A204.1 (cell line): ENCODE data around the gene POLR2E.

ENCODE experiments used
- FAIRE-seq: peaks from 2 replicates; lab custom pipeline; 2012; peaks lifted over from hg19 to GRCh38; lab: Jason Lieb, UNC

POLR2E gene

DNA sequence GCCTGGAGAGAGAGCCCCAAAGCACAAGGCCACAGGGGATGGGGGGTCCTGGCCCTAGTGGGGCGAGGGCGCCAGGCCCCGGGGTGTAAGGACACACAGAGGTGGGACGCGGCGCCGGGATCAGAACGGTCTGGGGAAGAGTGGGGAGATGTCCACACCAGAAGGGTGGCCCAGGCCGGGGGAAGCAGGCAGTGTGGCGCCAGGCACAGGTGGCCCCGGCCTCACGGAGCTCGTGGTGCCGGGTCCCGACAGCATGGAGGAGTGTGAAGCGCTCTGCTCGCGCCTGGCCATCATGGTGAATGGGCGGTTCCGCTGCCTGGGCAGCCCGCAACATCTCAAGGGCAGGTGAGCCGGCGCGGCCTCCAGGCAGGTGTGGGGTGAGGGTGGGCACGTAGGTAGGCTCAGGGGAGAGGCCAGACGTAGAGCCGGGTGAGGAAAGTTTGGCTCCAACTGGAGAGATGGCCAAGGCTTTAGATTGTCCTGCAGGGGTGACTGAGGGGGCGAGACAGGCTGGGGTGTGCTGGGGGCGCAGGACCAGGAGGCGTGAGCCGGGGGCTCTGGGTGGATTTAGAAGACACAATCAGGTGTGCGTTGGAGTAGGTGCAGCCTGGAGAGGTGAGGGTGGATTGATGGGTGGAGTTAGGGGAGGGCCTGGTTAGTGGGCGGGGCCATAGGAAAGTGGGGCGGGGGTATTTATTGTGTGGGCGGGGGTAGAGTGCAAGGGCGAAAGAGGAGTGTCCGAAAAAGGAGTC is 31.1 kb downstream of the POLR2E start:
- FAIRE-seq: no peak

DNA sequence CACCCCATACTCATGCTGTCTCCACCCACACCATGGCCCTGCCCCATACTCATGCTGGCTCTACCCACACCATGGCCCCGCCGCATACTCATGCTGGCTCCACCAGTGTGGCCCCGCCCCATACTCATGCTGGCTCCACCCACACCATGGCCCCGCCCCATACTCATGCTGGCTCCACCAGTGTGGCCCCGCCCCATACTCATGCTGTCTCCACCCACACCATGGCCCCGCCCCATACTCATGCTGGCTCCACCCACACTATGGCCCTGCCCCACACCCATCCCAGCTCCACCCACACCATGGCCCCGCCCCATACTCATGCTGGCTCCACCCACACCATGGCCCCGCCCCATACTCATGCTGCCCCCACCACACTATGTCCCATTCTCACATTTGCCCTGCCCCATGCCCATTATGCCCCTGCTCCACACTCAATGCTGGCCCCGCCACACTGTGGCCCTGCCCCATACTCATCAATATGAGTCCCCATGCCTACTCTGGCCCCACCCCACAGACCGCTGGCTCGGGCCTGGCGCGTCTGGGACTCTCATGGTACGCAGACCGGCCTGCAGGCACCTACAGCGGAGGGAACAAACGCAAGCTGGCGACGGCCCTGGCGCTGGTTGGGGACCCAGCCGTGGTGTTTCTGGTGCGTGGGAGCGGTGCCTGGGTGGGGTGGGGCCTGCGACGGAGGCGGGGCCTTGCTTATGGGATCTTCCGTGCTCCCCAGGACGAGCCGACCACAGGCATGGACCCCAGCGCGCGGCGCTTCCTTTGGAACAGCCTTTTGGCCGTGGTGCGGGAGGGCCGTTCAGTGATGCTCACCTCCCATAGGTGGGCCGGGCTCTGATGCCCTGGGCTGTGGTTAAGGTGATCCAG is 31.9 kb downstream of the POLR2E start:
- FAIRE-seq: no peak

DNA sequence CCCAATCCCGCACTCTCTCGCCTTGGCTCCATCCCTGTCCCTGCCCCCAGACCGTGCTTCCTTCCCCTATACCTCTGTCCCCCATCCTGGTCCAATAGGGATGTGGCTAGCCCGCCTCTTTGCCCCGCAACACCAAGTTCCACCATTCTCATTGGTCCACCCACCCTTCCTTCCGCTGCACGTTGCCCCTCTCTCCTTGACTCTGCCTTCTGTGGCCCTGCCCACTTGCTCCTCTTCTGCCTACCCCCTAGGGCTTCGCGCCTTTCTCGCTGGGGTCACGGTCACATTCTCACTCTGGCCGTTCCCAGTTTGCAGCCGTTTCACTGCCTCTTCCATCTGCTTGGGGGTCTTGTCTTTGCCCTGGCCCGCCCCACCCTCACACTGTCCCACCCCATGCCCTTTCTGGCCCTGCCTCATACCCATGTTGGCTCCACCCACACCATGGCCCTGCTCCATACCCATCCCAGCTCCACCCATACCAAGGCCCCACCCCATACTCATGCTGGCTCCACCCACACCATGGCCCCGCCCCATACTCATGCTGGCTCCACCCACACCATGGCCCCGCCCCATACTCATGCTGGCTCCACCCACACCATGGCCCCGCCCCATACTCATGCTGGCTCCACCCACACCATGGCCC is 32.7 kb downstream of the POLR2E start:
- FAIRE-seq: no peak

DNA sequence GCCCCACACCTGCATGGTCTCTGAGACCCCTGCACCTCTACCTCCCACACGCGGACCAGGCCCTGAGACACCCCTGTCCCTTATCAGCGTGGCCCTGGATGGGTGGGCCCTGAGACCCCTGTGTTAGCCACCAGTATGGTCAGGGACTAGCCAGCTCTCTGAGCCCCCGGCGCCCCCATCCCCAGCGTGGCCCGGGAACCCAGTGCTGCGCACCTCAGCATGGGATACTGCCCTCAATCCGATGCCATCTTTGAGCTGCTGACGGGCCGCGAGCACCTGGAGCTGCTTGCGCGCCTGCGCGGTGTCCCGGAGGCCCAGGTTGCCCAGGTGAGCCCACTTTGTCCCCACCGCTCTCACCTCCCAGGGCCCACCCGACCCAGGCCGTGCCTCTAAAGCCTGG is 33.2 kb downstream of the POLR2E start:
- FAIRE-seq: no peak

DNA sequence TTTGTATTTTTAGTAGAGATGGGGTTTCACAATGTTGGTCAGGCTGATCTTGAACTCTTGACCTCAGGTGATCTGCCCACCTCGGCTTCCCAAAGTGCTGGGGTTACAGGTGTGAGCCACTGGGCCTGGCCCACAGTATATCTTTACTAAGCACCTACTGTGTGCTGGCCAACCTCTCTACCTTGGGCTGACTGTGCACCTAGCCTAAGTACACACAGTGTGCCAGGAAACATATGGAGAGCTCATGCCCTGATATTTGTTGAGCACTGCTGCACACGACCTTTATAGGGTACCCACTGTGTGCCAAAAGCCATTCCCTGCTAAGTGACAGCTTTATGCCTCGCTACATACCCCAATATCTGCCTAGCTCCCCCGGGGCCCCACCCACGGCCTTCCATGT is 34.5 kb downstream of the POLR2E start:
- no peak for FAIRE-seq

DNA sequence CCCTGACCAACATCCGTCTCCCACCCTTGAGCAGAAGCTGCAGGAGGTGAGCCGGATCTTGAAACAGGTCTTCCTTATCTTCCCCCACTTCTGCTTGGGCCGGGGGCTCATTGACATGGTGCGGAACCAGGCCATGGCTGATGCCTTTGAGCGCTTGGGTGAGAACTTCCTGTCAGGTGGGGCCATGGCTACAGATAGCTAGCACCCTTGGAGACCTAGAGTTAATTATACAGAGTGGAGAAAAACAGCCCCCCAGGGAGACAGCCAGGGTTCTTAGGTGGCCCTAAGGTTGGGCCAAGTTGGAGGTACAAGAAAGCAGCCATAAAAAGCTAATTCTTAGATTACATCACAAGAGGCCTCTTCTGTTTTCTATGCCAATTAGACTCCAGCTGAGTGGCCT is 37.1 kb downstream of the POLR2E start:
- no peak for FAIRE-seq

DNA sequence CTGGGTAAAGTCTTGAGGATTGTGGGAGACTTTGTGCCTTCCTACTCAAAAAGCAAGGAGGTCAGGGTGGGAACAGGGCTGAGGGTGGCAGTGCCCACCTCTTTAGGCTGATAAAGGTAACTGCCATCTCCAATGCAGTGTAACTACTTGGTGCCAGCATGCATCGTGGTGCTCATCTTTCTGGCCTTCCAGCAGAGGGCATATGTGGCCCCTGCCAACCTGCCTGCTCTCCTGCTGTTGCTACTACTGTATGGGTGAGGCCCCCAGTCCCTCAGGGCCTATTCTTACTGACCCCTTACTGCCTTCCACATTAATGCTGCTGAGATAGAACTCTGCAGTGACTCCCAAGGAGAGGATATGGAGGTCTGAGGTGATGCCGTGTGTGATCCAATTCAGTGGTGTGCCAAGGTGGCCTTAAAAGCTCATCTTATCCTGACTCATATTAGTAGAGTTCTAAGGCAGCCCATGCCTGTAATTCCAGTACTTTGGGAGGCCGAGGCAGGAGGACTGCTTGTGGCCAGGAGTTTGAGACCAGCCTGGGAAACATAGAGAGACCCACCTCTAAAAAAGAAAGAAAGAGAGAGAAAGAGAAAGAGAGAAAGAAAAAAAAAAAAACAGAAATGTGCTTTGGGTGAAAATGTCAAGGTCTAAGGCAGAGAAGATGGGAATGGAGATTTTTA is 37.9 kb downstream of the POLR2E start:
- FAIRE-seq: no peak

DNA sequence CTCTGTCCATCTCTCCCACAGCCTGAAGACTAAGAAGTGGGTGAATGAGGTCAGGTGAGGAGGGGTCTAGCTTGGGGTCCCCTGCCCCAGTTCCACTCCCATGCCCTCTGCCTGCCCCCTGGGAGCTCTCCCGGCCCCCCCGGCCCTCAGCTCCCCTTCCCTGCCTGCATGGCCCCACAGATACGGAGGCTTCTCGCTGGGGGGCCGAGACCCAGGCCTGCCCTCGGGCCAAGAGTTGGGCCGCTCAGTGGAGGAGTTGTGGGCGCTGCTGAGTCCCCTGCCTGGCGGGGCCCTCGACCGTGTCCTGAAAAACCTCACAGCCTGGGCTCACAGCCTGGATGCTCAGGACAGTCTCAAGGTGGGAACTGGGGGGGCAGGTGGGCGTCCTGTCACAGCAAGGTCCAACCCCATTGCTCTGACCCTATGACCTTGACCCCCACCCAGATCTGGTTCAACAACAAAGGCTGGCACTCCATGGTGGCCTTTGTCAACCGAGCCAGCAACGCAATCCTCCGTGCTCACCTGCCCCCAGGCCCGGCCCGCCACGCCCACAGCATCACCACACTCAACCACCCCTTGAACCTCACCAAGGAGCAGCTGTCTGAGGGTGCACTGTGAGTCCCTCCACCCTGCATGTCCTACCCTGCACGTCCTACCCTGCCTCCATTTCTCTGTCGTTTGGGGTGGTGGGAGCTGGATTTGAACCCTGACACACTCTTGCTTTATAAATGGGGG is 39.1 kb downstream of the POLR2E start:
- FAIRE-seq: no peak

DNA sequence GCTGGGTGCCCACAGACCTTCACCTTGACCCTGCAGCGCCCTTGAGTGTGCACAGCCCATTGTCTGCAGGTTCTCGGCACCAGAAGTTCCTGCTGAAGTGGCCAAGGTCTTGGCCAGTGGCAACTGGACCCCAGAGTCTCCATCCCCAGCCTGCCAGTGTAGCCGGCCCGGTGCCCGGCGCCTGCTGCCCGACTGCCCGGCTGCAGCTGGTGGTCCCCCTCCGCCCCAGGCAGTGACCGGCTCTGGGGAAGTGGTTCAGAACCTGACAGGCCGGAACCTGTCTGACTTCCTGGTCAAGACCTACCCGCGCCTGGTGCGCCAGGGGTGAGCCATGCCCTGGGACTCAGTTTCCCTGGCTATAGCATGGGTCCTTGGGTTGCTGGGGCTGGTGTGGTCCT is 40.1 kb downstream of the POLR2E start:
- FAIRE-seq: no peak

DNA sequence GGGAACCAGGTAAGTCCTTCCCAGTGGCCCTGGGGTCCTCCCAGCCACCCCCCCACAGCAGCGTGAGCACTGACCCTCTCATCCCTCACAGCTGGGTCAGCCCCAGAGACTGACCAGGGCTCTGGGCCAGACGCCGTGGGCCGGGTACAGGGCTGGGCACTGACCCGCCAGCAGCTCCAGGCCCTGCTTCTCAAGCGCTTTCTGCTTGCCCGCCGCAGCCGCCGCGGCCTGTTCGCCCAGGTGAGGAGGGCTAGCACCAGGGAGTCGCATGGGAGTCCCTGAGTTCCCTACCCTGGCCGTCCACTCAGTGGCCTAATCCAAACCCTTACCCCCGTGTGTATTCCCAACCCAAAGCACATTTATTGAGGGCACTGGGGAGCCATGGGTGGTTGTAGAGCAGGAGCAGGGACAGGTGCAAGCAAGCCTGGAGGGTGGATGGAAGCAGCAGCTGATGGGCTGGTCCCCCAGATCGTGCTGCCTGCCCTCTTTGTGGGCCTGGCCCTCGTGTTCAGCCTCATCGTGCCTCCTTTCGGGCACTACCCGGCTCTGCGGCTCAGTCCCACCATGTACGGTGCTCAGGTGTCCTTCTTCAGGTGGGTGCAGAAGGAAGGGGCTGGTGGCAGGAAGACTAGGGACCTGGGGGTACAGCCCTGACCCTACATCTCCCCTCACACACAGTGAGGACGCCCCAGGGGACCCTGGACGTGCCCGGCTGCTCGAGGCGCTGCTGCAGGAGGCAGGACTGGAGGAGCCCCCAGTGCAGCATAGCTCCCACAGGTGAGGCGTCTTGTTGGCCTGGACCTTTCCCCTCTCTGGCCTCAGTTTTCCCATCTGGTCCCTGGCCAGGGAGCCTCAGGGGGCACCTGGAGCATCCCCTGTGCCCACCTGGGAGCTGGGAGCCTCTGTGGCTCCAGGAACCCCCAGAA is 40.8 kb downstream of the POLR2E start:
- no peak for FAIRE-seq

DNA sequence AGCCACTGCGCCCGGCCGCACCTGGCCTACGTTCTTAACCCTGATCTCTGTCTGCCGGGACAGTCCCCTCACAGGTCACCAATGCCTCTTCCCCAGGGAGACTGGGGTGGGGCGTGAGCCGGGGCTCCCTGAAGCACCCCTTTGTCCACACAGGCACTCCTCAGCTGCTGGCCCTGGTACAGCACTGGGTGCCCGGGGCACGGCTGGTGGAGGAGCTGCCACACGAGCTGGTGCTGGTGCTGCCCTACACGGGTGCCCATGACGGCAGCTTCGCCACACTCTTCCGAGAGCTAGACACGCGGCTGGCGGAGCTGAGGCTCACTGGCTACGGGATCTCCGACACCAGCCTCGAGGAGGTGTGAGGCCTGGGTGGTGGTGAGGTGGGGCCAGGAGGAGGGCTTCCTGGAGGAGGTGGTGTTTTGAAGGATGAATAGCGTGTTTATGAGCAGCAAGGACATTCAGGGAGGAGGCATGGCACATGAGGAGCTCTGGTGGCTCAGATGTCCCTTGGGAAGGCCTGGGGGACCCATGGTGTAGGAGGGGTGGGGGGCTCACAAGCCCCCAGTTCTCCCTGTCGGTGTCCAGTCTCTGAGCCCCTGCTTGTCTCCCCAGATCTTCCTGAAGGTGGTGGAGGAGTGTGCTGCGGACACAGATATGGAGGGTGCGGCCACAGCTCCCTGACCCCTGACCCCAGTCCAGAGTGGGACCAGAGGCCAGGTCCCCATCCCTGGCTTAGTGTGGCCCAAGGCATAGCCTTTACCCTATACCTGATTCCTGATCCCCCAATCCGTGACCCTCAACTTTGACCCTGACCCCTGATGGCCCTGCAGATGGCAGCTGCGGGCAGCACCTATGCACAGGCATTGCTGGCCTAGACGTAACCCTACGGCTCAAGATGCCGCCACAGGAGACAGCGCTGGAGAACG is 41.7 kb downstream of the POLR2E start:
- no peak for FAIRE-seq

DNA sequence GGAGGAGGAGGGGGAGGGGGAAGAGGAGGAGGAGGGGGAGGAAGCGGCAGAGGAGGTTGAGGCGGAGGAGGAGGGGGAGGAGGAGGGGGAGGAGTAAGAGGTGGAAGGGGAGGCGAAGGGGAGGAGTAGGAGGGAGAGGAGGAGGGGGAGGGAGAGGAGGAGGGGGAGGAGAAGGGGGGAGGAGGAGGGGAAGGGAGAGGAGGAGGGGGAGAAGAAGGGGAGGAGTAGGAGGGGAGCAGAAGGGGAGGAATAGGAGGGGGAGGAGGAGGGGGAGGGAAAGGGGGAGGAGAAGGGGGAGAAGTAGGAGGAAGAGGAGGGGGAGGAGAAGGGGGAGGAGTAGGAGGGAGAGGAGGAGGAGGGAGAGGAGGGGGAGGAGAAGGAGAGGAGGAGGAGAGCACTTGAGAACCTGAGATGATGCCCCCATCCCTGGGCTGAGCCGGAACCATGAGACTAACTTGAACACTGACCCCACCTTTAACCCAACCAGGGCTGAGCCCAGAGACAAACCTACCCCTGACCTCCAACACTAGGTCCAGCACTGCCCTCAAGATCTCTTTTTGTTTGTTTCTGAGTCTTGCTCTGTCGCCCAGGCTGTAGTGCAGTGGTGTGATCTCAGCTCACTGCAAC is 42.7 kb downstream of the POLR2E start:
- FAIRE-seq: no peak

DNA sequence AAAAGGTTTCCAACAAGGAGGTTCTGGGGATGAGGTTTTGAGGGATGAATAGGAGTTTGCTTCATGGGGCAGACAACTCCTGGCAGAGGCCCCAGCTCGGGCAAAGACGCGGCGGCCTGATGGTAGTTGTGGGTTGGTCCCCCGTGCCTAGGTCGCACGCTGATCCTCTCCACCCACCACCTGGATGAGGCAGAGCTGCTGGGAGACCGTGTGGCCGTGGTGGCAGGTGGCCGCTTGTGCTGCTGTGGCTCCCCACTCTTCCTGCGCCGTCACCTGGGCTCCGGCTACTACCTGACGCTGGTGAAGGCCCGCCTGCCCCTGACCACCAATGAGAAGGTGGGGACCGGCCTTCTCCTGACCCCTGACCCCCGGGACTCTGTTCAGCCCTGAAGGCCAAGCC is 43.4 kb downstream of the POLR2E start:
- FAIRE-seq: no peak

DNA sequence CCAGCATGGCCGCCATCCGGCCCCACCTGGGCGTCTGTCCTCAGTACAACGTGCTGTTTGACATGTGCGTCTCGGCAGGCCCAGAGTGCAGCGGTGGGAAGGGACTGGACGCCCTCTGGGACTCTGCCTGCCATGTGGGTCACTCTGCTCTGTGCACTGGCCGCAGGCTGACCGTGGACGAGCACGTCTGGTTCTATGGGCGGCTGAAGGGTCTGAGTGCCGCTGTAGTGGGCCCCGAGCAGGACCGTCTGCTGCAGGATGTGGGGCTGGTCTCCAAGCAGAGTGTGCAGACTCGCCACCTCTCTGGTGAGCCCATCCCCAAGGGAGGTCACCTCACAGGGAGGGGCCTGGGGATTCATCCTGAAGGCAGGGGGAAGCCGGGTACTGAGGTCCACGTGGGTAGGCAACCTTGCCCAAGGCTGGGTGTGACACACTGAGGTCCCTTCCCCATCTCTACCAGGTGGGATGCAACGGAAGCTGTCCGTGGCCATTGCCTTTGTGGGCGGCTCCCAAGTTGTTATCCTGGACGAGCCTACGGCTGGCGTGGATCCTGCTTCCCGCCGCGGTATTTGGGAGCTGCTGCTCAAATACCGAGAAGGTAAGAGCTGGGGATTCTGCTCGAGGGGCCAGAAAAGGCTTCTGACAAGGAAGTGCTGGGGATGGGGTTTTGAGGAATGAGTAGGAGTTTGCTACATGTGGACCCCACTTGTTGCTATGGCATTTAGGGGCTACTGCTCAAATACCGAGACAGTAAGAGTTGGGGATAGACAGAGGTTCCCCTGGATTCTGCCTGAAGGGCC is 44.0 kb downstream of the POLR2E start:
- no peak for FAIRE-seq

DNA sequence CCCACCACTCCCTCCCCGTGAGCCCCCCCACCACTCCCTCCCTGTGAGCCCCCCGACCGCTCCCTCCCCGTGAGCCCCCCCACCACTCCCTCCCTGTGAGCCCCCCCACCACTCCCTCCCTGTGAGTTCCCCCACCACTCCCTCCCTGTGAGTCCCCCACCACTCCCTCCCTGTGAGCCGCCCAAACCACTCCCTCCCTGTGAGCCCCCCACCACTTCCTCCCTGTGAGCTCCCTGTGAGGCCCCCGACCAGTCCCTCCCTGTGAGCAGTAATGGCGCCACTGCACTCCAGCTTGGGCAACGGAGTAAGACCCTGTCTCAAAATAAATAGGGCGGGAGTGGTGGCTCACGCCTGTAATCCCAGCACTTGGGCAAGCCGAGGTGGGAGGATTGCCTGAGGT is 45.4 kb downstream of the POLR2E start:
- FAIRE-seq: no peak

DNA sequence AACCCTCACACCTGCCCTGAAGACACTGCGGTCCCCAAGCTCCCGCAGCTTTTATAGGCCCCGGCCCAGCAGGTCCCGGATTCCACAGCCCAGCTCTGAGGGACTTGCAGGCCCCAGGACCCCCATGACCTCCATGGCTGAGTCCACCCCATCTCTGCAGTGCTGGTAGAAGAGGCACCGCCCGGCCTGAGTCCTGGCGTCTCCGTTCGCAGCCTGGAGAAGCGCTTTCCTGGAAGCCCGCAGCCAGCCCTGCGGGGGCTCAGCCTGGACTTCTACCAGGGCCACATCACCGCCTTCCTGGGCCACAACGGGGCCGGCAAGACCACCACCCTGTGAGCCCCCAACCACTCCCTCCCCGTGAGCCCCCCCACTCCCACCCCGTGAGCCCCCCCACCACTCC is 46.1 kb downstream of the POLR2E start:
- no peak for FAIRE-seq

DNA sequence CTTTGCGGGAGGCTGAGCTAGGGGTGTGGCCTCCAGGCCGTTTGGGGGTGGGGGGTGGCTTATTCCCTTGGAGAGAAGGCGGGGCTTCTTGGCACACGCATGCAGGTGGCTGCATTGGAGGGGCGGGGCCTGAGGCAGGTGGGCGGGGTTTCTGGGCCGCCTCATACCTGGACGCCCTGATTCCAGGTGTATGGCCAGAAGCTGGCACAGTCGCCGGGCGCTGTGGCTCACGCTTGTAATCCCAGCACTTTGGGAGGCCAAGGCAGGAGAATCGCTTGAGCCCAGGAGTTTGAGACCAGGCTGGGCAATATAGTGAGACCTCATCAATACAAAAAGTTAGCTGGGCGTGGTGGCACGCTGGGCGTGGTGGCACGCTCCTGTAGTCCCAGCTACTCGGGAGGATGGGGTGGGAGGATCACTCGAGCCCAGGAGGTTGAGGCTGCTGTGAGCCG is 47.5 kb downstream of the POLR2E start:
- FAIRE-seq: no peak
